Liver (tissue), 9 donors: Measurements from ENCODE around the gene LCE2A. TPM values are rescaled to one million over a fixed set of nuclear protein-coding genes. Genes with fewer than 3 reads are reported as not detected.

Experiments used
- DNase-seq: peaks from one replicate; pipeline ENCODE4 v3.0.0-alpha.2; 2017; ENCODE audit warnings: low spot score
- H3K27ac ChIP-seq, 2 donors: one replicate each; pipeline ENCODE4 v1.7.0; 2013; ENCODE audit warnings: inconsistent platforms in 2 of 2, low read length in 2 of 2, control low read depth in 1 of 2, low read depth in 1 of 2, mild to moderate bottlenecking in 1 of 2
- H3K27me3 ChIP-seq, 4 donors: one replicate each; pipeline versions ENCODE4 v1.6.1 to v1.7.0; 2013; ENCODE audit warnings: low read length in 3 of 4, inconsistent platforms in 1 of 4, mild to moderate bottlenecking in 1 of 4, moderate library complexity in 1 of 4; ENCODE audit not compliant: control insufficient read depth in 4 of 4, insufficient read depth in 4 of 4
- H3K36me3 ChIP-seq, 4 donors: one replicate each; pipeline versions ENCODE4 v1.6.1 to v1.7.0; 2013; ENCODE audit warnings: low read length in 3 of 4, mild to moderate bottlenecking in 3 of 4, low read depth in 1 of 4, moderate library complexity in 1 of 4; ENCODE audit not compliant: control insufficient read depth in 4 of 4, insufficient read depth in 3 of 4
- H3K4me1 ChIP-seq, 4 donors: one replicate each; pipeline versions ENCODE4 v1.6.1 to v1.7.0; 2013; ENCODE audit warnings: low read length in 3 of 4, mild to moderate bottlenecking in 3 of 4, moderate library complexity in 1 of 4; ENCODE audit not compliant: control insufficient read depth in 4 of 4, insufficient read depth in 4 of 4
- H3K4me3 ChIP-seq, 3 donors: one replicate each; pipeline versions ENCODE4 v1.6.1 to v1.7.0; 2013; ENCODE audit warnings: low read length in 3 of 3, control low read depth in 1 of 3, low read depth in 1 of 3, mild to moderate bottlenecking in 1 of 3
- H3K9ac ChIP-seq, 2 donors: one replicate each; pipeline ENCODE4 v1.7.0; 2013; ENCODE audit warnings: low read length in 2 of 2, mild to moderate bottlenecking in 2 of 2, moderate library complexity in 2 of 2, control low read depth in 1 of 2, low read depth in 1 of 2
- H3K9me3 ChIP-seq, 4 donors: one replicate each; pipeline versions ENCODE4 v1.6.1 to v1.7.0; 2013; ENCODE audit warnings: low read length in 3 of 4; ENCODE audit not compliant: control insufficient read depth in 4 of 4
- ATF3 ChIP-seq: IDR thresholded peaks from 2 replicates; pipeline ENCODE4 v1.6.1; 2016; ENCODE audit warnings: antibody characterized with exemption
- CTCF ChIP-seq: fragments of 150-350 bp; IDR thresholded peaks from 2 replicates; pipeline ENCODE4 v1.5.1; 2017; ENCODE audit warnings: improper control_type of control experiment, low read depth, low read length; ENCODE audit not compliant: missing input control
- EGR1 ChIP-seq, 2 donors: IDR thresholded peaks; 2 replicates each; pipeline ENCODE4 v1.6.1; 2016 to 2018; ENCODE audit warnings: antibody characterized with exemption in 2 of 2, low read depth in 2 of 2
- FOXA1 ChIP-seq: IDR thresholded peaks from 2 replicates; pipeline ENCODE4 v1.6.1; 2016; ENCODE audit warnings: antibody characterized with exemption
- FOXA2 ChIP-seq: IDR thresholded peaks from 2 replicates; pipeline ENCODE4 v1.6.1; 2016; ENCODE audit warnings: antibody characterized with exemption
- GABPA ChIP-seq, 2 donors: IDR thresholded peaks in 1 of 2; conservative IDR thresholded peaks in 1 of 2; 2 replicates each; pipeline ENCODE4 v1.6.1; 2016; ENCODE audit warnings: antibody characterized with exemption in 2 of 2, mild to moderate bottlenecking in 1 of 2, moderate library complexity in 1 of 2
- JUND ChIP-seq, 2 donors: IDR thresholded peaks; 2 replicates each; pipeline ENCODE4 v1.6.1; 2016; ENCODE audit warnings: antibody characterized with exemption in 2 of 2
- MAX ChIP-seq: IDR thresholded peaks from 2 replicates; pipeline ENCODE4 v1.6.1; 2016; ENCODE audit warnings: antibody characterized with exemption
- NR2F2 ChIP-seq: IDR thresholded peaks from 2 replicates; pipeline ENCODE4 v1.6.1; 2016; ENCODE audit warnings: antibody characterized with exemption
- RAD21 ChIP-seq, 2 donors: IDR thresholded peaks; 2 replicates each; pipeline ENCODE4 v1.6.1; 2016; ENCODE audit warnings: antibody characterized with exemption in 2 of 2, mild to moderate bottlenecking in 2 of 2
- REST ChIP-seq: IDR thresholded peaks from 2 replicates; pipeline ENCODE4 v1.6.1; 2016; ENCODE audit warnings: antibody characterized with exemption, mild to moderate bottlenecking
- SP1 ChIP-seq: IDR thresholded peaks from 2 replicates; pipeline ENCODE4 v1.6.1; 2018; ENCODE audit warnings: antibody characterized with exemption, mild to moderate bottlenecking
- TAF1 ChIP-seq: conservative IDR thresholded peaks from 2 replicates; pipeline ENCODE4 v1.6.1; 2016; ENCODE audit warnings: antibody characterized with exemption, mild to moderate bottlenecking
- YY1 ChIP-seq: IDR thresholded peaks from 2 replicates; pipeline ENCODE4 v1.6.1; 2016; ENCODE audit warnings: antibody characterized with exemption, mild to moderate bottlenecking
- ZBTB33 ChIP-seq: IDR thresholded peaks from 2 replicates; pipeline ENCODE4 v1.6.1; 2016; ENCODE audit warnings: antibody characterized with exemption
- WGBS: extraction: QIAGEN DNeasy Blood & Tissue Kit; methylation state at CpG from one replicate; pipeline ENCODE4 v1.1.7; 2013; 5-methylcytosine and 5-hydroxymethylcytosine counted together
- polyA plus RNA-seq, 2 donors: library from polyadenylated mRNA; stranded (reverse) in 1 of 2; unstranded in 1 of 2; fragments of 200-250 nt in 1 of 2; fragments of >200 nt in 1 of 2; fragmentation: Nextera tagmentation in 1 of 2; extraction: Ambion mirVana in 1 of 2; gene quantifications; one replicate each; pipeline versions ENCODE4 v1.2.1 to v1.2.3, GENCODE V29; 2013 to 2015
- total RNA-seq, 2 donors: library from RNA; depleted of rRNA; stranded (reverse); fragments of >200 nt; gene quantifications; one replicate each; pipeline ENCODE4 v1.2.3, GENCODE V29; 2014
- donor health status: healthy.
- donor health status: healthy.
- donor health status: healthy.
- donor health status: healthy.
- donor health status: healthy.

LCE2A gene
- total RNA-seq (not detected), polyA plus RNA-seq (not detected)

- Histone ChIP-seq H3K9me3 (no peaks in the 10 kb centered on the region), H3K27ac (no peak within 1 kb of the TSS), H3K4me1 (no peaks in the 10 kb centered on the region), H3K36me3 (no peaks in the 10 kb centered on the region), H3K4me3 (no peak within 1 kb of the TSS), H3K27me3 (no peaks in the 10 kb centered on the region), H3K9ac (no peak within 1 kb of the TSS)
- DNase-seq: no peak
- no peak for TF ChIP-seq REST
- no peak for TF ChIP-seq ZBTB33
- TF ChIP-seq CTCF: no peak
- no peak for TF ChIP-seq NR2F2
- TF ChIP-seq MAX: no peak
- TF ChIP-seq FOXA2: no peak
- no peak for TF ChIP-seq EGR1 (IDR thresholded peaks at IDR 0.05; ENCODE audit: low read depth in 2 of 2)
- TF ChIP-seq TAF1: no peak
- no peak for TF ChIP-seq YY1
- no peak for TF ChIP-seq JUND (IDR thresholded peaks at IDR 0.05)
- TF ChIP-seq RAD21 (IDR thresholded peaks at IDR 0.05): no peak
- TF ChIP-seq GABPA (IDR thresholded peaks at IDR 0.05 in 1 of 2, conservative IDR thresholded peaks at IDR 0.05 in 1 of 2): no peak
- no peak for TF ChIP-seq ATF3
- TF ChIP-seq FOXA1: no peak
- no peak for TF ChIP-seq SP1
- WGBS: 44% methylated on average over 4 of the region's 4 CpGs
These were observed at the start of gene LCE2A for GRCh38 chr1:152697701-152698600. LCE2A (plus strand) TSS chr1:152698345; CDS start chr1:152698902, 557 bp downstream.
